Parathyroid adenoma (tissue), 2 donors: Measurements from ENCODE around the gene HMCN1.

Source experiments
- H2AFZ ChIP-seq: fragments of 300-600 bp; sonication (generic); one replicate; pipeline ENCODE4 v1.7.0; 2017; ENCODE audit warnings: antibody characterized with exemption, mild to moderate bottlenecking
- H3K27ac ChIP-seq: fragments of 300-600 bp; sonication (generic); one replicate; pipeline ENCODE4 v1.7.0; 2017
- H3K27me3 ChIP-seq: fragments of 300-600 bp; sonication (generic); one replicate; pipeline ENCODE4 v1.7.0; 2017; ENCODE audit warnings: low read length; ENCODE audit not compliant: control insufficient read depth, insufficient read depth
- H3K36me3 ChIP-seq: fragments of 300-600 bp; sonication (generic); one replicate; pipeline ENCODE4 v1.7.0; 2017; ENCODE audit warnings: low read length; ENCODE audit not compliant: control insufficient read depth, insufficient read depth
- H3K4me1 ChIP-seq: fragments of 300-600 bp; sonication (generic); one replicate; pipeline ENCODE4 v1.7.0; 2017; ENCODE audit warnings: control low read depth
- H3K4me2 ChIP-seq: fragments of 300-600 bp; sonication (generic); one replicate; pipeline ENCODE4 v1.7.0; 2017; ENCODE audit warnings: low read length
- H3K4me3 ChIP-seq: fragments of 300-600 bp; sonication (generic); one replicate; pipeline ENCODE4 v1.7.0; 2017; ENCODE audit warnings: low read depth, low read length
- H3K79me2 ChIP-seq: fragments of 300-600 bp; sonication (generic); one replicate; pipeline ENCODE4 v1.7.0; 2017; ENCODE audit warnings: control low read depth
- H3K9ac ChIP-seq: fragments of 300-600 bp; sonication (generic); one replicate; pipeline ENCODE4 v1.7.0; 2017; ENCODE audit warnings: mild to moderate bottlenecking
- H3K9me3 ChIP-seq: fragments of 300-600 bp; sonication (generic); one replicate; pipeline ENCODE4 v1.7.0; 2017; ENCODE audit warnings: low read length; ENCODE audit not compliant: control insufficient read depth
- CTCF ChIP-seq: fragments of 300-600 bp; sonication (generic); IDR thresholded peaks from one replicate; pipeline ENCODE4 v1.7.0; 2017; ENCODE audit warnings: antibody characterized with exemption, mild to moderate bottlenecking
- donor health status: primary hyperparathyroidism.

Gene HMCN1

DNA sequence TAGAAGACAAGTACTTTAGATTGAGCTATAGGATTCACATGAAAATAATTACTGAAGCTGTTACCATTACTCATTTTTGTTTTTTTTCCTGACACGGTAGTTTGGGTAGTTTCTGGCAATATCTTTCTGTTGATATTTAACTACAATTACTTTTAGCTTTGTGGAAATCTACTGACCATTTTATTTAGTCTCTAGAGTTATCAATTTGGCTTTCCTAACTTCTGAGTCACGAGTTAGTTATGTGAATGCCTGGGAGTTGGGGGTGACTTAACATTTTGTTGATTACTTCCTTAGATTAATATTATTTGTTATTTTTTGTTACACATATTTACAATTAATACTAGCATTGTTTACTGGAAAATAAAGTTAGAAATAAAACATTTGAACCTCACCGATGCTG, 160.6 kb downstream of the HMCN1 start:
- no peak overlapping the region for H3K9ac ChIP-seq
- no peaks in the 10 kb centered on the region for H3K27me3 ChIP-seq
- no peaks in the 10 kb centered on the region for H3K36me3 ChIP-seq
- H3K79me2 ChIP-seq, result no peaks in the 10 kb centered on the region
- no peak overlapping the region for H3K27ac ChIP-seq
- no peak overlapping the region for H3K4me2 ChIP-seq
- no peak overlapping the region for H2AFZ ChIP-seq
- no peak overlapping the region for H3K4me3 ChIP-seq
- H3K4me1 ChIP-seq, result no peaks in the 10 kb centered on the region
- no peaks in the 10 kb centered on the region for H3K9me3 ChIP-seq
- no peak for TF ChIP-seq CTCF

GRCh38 chr1:185895208-185895900, 161.2 kb downstream of the HMCN1 start:
- no peak for TF ChIP-seq CTCF
- H3K4me1 ChIP-seq, result no peaks in the 10 kb centered on the region
- no peaks in the 10 kb centered on the region for H3K27me3 ChIP-seq

DNA sequence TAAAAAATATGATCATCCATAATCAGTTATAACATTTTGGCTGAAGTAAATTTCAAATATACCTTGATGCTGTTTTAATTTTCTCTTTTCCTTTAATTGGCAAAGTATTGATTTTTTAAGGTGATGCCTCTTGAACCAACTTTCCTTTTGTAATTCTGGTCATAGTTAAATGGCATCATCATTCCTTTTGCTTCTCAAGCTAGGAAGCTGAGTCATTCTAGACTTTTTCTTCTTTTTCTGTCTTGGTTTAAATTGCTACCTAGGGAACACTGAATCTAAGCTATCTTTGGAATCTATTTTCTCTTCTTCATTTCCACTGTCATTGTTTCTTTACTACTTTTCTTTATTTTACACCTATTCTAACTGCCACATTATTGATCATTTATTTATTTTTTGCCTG, 162.7 kb downstream of the HMCN1 start:
- no peak for TF ChIP-seq CTCF
- Histone ChIP-seq H3K36me3 (no peaks in the 10 kb centered on the region), H3K27ac (no peak overlapping the region), H3K9ac (no peak overlapping the region), H3K4me1 (no peaks in the 10 kb centered on the region), H3K4me3 (no peak overlapping the region), H3K4me2 (no peak overlapping the region), H2AFZ (no peak overlapping the region), H3K27me3 (no peaks in the 10 kb centered on the region), H3K9me3 (no peaks in the 10 kb centered on the region), H3K79me2 (no peaks in the 10 kb centered on the region)

More at GRCh38 chr1:185895208-185895900, 161.2 kb downstream of the HMCN1 start:
- no peak overlapping the region for H3K4me3 ChIP-seq
- no peak overlapping the region for H2AFZ ChIP-seq
- no peak overlapping the region for H3K4me2 ChIP-seq
- H3K27ac ChIP-seq, result no peak overlapping the region
- no peaks in the 10 kb centered on the region for H3K9me3 ChIP-seq
- no peaks in the 10 kb centered on the region for H3K36me3 ChIP-seq
- H3K79me2 ChIP-seq, result no peaks in the 10 kb centered on the region
- H3K9ac ChIP-seq, result no peak overlapping the region

DNA sequence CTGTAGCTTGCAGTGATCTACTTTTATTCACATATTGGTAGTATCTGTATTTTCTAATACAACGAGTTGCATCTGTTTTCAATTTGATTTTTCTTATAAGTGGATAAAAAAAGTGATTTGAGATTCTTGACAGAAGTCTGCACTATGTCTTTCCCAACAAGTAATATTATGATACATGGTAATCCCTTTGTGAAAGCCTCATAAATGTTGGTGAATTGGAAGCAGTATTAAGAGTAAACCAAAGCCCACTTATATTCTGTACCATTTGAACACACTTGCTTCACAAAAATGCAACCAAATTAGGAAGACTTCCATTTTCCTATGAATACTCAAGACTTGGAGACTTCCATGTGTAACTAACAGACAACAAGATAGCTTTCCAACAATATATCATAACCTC, 172.0 kb downstream of the HMCN1 start:
- TF ChIP-seq CTCF, result no peak
- Histone ChIP-seq H3K27me3 (no peaks in the 10 kb centered on the region), H2AFZ (no peak overlapping the region), H3K4me3 (no peak overlapping the region), H3K36me3 (no peaks in the 10 kb centered on the region), H3K4me1 (no peaks in the 10 kb centered on the region), H3K4me2 (no peak overlapping the region), H3K79me2 (no peaks in the 10 kb centered on the region), H3K27ac (no peak overlapping the region), H3K9ac (no peak overlapping the region), H3K9me3 (no peaks in the 10 kb centered on the region)

DNA sequence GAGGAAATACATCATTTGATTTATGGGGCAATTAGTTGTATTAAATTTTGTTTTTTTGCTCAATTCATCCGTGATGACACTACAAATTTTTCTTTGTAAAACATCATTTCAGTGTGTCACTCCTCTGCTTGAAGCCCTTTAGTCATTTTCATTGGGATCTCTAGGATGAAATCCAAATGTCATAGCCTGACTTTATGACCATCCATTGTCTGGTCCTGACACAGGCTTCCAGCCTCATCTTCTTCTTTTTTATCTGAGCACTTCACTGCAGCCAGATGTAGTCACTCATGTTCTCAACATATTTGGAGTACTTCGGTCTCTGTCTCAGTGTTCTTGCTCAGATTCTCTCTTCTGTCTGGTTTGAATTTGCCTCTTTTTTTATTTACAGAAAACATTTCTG, 173.1 kb downstream of the HMCN1 start:
- no peak overlapping the region for H3K27ac ChIP-seq
- H3K79me2 ChIP-seq, result no peaks in the 10 kb centered on the region
- no peaks in the 10 kb centered on the region for H3K27me3 ChIP-seq
- H3K9me3 ChIP-seq, result no peaks in the 10 kb centered on the region
- no peak overlapping the region for H3K9ac ChIP-seq
- H3K4me2 ChIP-seq, result no peak overlapping the region
- H3K4me1 ChIP-seq, result no peaks in the 10 kb centered on the region
- no peak for TF ChIP-seq CTCF
- H3K36me3 ChIP-seq, result no peaks in the 10 kb centered on the region
- no peak overlapping the region for H2AFZ ChIP-seq
- H3K4me3 ChIP-seq, result no peak overlapping the region
